HepG2 (cell line): ENCODE data around the gene USP24. TPM values are rescaled to one million over a fixed set of nuclear protein-coding genes. Genes with fewer than 3 reads are reported as not detected.

Experiments used
- ATF3 ChIP-seq: sonication (generic); formaldehyde crosslinking; IDR thresholded peaks from 2 replicates; pipeline ENCODE4 v1.4.0; 2020; ENCODE audit warnings: missing genetic modification reagents
- CBX2 ChIP-seq, 2 experiments: fragments of 200-600 bp in 1 of 2; sonication (generic); formaldehyde crosslinking in 1 of 2; IDR thresholded peaks; 2 replicates each; pipeline versions ENCODE4 v1.7.0 to v1.8.1; 2018 to 2022; ENCODE audit warnings: low read depth in 2 of 2, low read length in 1 of 2, mild to moderate bottlenecking in 1 of 2, missing genetic modification reagents in 1 of 2
- HNF1A ChIP-seq, 2 experiments: sonication (generic) in 1 of 2; formaldehyde crosslinking in 1 of 2; IDR thresholded peaks; 2 replicates each; pipeline versions ENCODE4 v1.4.0 to v1.6.1; 2016 to 2020; ENCODE audit warnings: borderline replicate concordance in 1 of 2, low read depth in 1 of 2, mild to moderate bottlenecking in 1 of 2, missing genetic modification reagents in 1 of 2
- KLF6 ChIP-seq: IDR thresholded peaks from 2 replicates; pipeline ENCODE4 v1.8.0; 2016; ENCODE audit warnings: missing biosample characterization, missing genetic modification reagents
- NBN ChIP-seq: fragments of 450-650 bp; conservative IDR thresholded peaks from 2 replicates; pipeline ENCODE4 v1.6.1; 2017
- NFYC ChIP-seq: IDR thresholded peaks from 2 replicates; pipeline ENCODE4 v1.6.1; 2016; ENCODE audit warnings: missing genetic modification reagents, missing compliant biosample characterization
- NR0B2 ChIP-seq: sonication (generic); formaldehyde crosslinking; IDR thresholded peaks from 2 replicates; pipeline ENCODE4 v1.4.0; 2020; ENCODE audit warnings: mild to moderate bottlenecking, missing genetic modification reagents
- PHF21A ChIP-seq: sonication (generic); formaldehyde crosslinking; IDR thresholded peaks from 2 replicates; pipeline ENCODE4 v1.5.0; 2020; ENCODE audit warnings: mild to moderate bottlenecking, missing genetic modification reagents
- PRMT3 ChIP-seq: sonication (generic); formaldehyde crosslinking; IDR thresholded peaks from 2 replicates; pipeline ENCODE4 v1.8.1; 2022; ENCODE audit warnings: low read depth, mild to moderate bottlenecking, moderate library complexity, missing genetic modification reagents, borderline replicate concordance
- RFX5 ChIP-seq: IDR thresholded peaks from 2 replicates; pipeline ENCODE4 v1.6.1; 2011; ENCODE audit warnings: low read depth, low read length, improper control_type of control experiment
- TCF12 ChIP-seq, 2 experiments: fragments of 450-650 bp in 1 of 2; sonication (generic) in 1 of 2; formaldehyde crosslinking in 1 of 2; IDR thresholded peaks; 2 replicates each; pipeline versions ENCODE4 v1.6.1 to v1.8.0; 2017 to 2022; ENCODE audit warnings: antibody characterized with exemption in 1 of 2, mild to moderate bottlenecking in 1 of 2, missing genetic modification reagents in 1 of 2, moderate library complexity in 1 of 2
- YY1 ChIP-seq: IDR thresholded peaks from 2 replicates; pipeline ENCODE4 v1.6.1; 2011; ENCODE audit warnings: low read length, low read depth, moderate library complexity, mild to moderate bottlenecking; ENCODE audit not compliant: insufficient read depth, insufficient replicate concordance
- ZMYM3 ChIP-seq: sonication (generic); formaldehyde crosslinking; IDR thresholded peaks from 2 replicates; pipeline ENCODE4 v1.5.1; 2020; ENCODE audit warnings: mild to moderate bottlenecking, missing genetic modification reagents
- ZNF235 ChIP-seq: sonication (generic); formaldehyde crosslinking; IDR thresholded peaks from 2 replicates; pipeline ENCODE4 v1.8.1; 2023; ENCODE audit warnings: mild to moderate bottlenecking, missing genetic modification reagents, borderline replicate concordance
- ZNF260 ChIP-seq: sonication (generic); formaldehyde crosslinking; IDR thresholded peaks from 2 replicates; pipeline ENCODE4 v1.4.0; 2020; ENCODE audit warnings: missing genetic modification reagents, low read depth, mild to moderate bottlenecking, borderline replicate concordance
- ZNF552 ChIP-seq: sonication (generic); formaldehyde crosslinking; IDR thresholded peaks from 2 replicates; pipeline ENCODE4 v1.9.0; 2022; ENCODE audit warnings: missing genetic modification reagents, mild to moderate bottlenecking, borderline replicate concordance
- ZNF7 ChIP-seq: IDR thresholded peaks from 2 replicates; pipeline ENCODE4 v1.6.1; 2016; ENCODE audit warnings: missing biosample characterization, missing genetic modification reagents
- ZSCAN30 ChIP-seq: sonication (generic); formaldehyde crosslinking; IDR thresholded peaks from 2 replicates; pipeline ENCODE4 v1.5.0; 2020; ENCODE audit warnings: mild to moderate bottlenecking, missing genetic modification reagents
- polyA plus RNA-seq, 8 experiments: library from polyadenylated mRNA; depleted of rRNA in 3 of 8; stranded (reverse) in 7 of 8; unstranded in 1 of 8; fragments of >200 nt; fragmentation: Illumina TruSeq in 4 of 8; extraction: Trizol in 4 of 8; gene quantifications; 2 replicates each; pipeline versions ENCODE4 v1.2.1 to v1.2.3, GENCODE V29; 2011 to 2016; ENCODE audit warnings: low read depth in 4 of 8, missing spikeins in 1 of 8, mixed read lengths in 1 of 8; ENCODE audit not compliant: insufficient read depth in 1 of 8
- total RNA-seq, 5 experiments: library from RNA; depleted of rRNA; stranded (reverse); fragments of >200 nt; fragmentation: Illumina TruSeq; extraction: Trizol; gene quantifications; 2 replicates each; pipeline ENCODE4 v1.2.3, GENCODE V29; 2016; ENCODE audit warnings: low read depth in 1 of 5
- TF ChIP-seq, protein P1 (sequence below): sonication (generic); formaldehyde crosslinking; IDR thresholded peaks from 2 replicates; pipeline ENCODE4 v1.8.1; 2023; ENCODE audit warnings: mild to moderate bottlenecking, inconsistent platforms, moderate library complexity, missing genetic modification reagents, borderline replicate concordance
- TF ChIP-seq, protein P2 (sequence below): IDR thresholded peaks from 2 replicates; pipeline ENCODE4 v1.6.1; 2016; ENCODE audit warnings: missing biosample characterization, missing genetic modification reagents, low read depth

Gene USP24
- total and polyA plus RNA-seq, 2 of the 13 experiments (the other 11 are each of a cell fraction or from before 2014, with no cell fraction given), result 18.8 to 47.6 TPM

- TF ChIP-seq, protein P1, sequence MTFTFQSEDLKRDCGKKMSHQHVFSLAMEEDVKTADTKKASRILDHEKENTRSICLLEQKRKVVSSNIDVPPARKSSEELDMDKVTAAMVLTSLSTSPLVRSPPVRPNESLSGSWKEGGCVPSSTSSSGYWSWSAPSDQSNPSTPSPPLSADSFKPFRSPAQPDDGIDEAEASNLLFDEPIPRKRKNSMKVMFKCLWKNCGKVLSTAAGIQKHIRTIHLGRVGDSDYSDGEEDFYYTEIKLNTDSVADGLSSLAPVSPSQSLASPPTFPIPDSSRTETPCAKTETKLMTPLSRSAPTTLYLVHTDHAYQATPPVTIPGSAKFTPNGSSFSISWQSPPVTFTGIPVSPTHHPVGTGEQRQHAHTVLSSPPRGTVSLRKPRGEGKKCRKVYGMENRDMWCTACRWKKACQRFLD, result no peak; the same call in 1 of the 2 replicates
- TF ChIP-seq ZNF260 (CRISPR knock-in tag) (0 out of 2 replicates have a peak, but pooled peaks have one; percentile 60), NR0B2 (CRISPR knock-in tag) (peak; percentile 61), ZNF235 (CRISPR knock-in tag) (peak; percentile 89; the same call in 1 of the 2 replicates), NBN (no peak), HNF1A (IDR thresholded peaks at IDR 0.05; ENCODE audit: low read depth) (peak; percentile 98), HNF1A (CRISPR knock-in tag; IDR thresholded peaks at IDR 0.05; ENCODE audit: borderline replicate concordance) (peak; percentile 99), YY1 (peak; percentile 77), PHF21A (CRISPR knock-in tag) (peak; percentile 70; the same call in 1 of the 2 replicates), PRMT3 (no peak), NFYC (CRISPR knock-in tag) (peak; percentile 23; the same call in 1 of the 2 replicates), ATF3 (CRISPR knock-in tag) (no peak), CBX2 (IDR thresholded peaks at IDR 0.05; ENCODE audit: low read depth, low read length) (no peak), CBX2 (CRISPR knock-in tag; IDR thresholded peaks at IDR 0.05; ENCODE audit: low read depth) (no peak), ZSCAN30 (CRISPR knock-in tag) (0 out of 2 replicates have a peak, but pooled peaks have one; percentile 50), ZNF552 (peak; percentile 67; the same call in 1 of the 2 replicates), RFX5 (no peak), KLF6 (CRISPR knock-in tag) (peak; percentile 58; the same call in 1 of the 2 replicates), ZMYM3 (CRISPR knock-in tag) (peak; percentile 66), ZNF7 (CRISPR knock-in tag) (no peak), TCF12 (IDR thresholded peaks at IDR 0.05) (no peak), TCF12 (CRISPR knock-in tag; IDR thresholded peaks at IDR 0.05) (no peak)
- TF ChIP-seq, protein P2, sequence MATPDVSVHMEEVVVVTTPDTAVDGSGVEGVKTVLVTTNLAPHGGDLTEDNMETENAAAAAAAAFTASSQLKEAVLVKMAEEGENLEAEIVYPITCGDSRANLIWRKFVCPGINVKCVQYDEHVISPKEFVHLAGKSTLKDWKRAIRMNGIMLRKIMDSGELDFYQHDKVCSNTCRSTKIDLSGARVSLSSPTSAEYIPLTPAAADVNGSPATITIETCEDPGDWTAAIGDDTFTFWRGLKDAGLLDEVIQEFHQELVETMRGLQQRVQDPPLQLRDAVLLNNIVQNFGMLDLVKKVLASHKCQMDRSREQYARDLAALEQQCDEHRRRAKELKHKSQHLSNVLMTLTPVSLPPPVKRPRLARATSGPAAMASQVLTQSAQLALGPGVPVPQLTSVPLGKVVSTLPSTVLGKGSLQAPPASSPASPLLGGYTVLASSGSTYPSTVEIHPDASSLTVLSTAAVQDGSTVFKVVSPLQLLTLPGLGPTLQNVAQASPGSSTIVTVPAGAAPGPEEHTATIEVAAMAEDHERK (CRISPR knock-in tag), result peak; percentile 52; the same call in 1 of the 2 replicates
Measured at GRCh38 chr1:55039342-55040082, 175.7 kb downstream of the USP24 start, which contains the start of gene PCSK9 (continued).
